Smooth muscle cell (in vitro differentiated cells): ENCODE results near the gene TTC28. TPM values are rescaled to one million over a fixed set of nuclear protein-coding genes. Genes with fewer than 3 reads are reported as not detected.

Experiments
- DNase-seq: peaks from one replicate; lab custom pipeline; 2025; ENCODE audit not compliant: unreplicated experiment; lab: John Stamatoyannopoulos, UW
- H2AFZ ChIP-seq: fragments of 200-600 bp; sonication (generic); 2 replicates; pipeline ENCODE4 v1.6.0; 2016; ENCODE audit warnings: antibody characterized with exemption, low read depth, mild to moderate bottlenecking
- H3F3A ChIP-seq: fragments of 200-600 bp; sonication (generic); 2 replicates; pipeline ENCODE4 v1.6.0; 2017; ENCODE audit warnings: antibody characterized with exemption, low read depth
- H3K27ac ChIP-seq: fragments of 200-600 bp; sonication (generic); 2 replicates; pipeline ENCODE4 v1.5.1; 2016; ENCODE audit warnings: low read depth, mild to moderate bottlenecking
- H3K27me3 ChIP-seq: fragments of 200-600 bp; sonication (generic); 2 replicates; pipeline ENCODE4 v1.6.1; 2016; ENCODE audit warnings: low read depth, mild to moderate bottlenecking
- H3K36me3 ChIP-seq: fragments of 200-600 bp; sonication (generic); 2 replicates; pipeline ENCODE4 v1.5.1; 2016; ENCODE audit warnings: low read depth
- H3K4me1 ChIP-seq: fragments of 200-600 bp; sonication (generic); 2 replicates; pipeline ENCODE4 v1.5.1; 2016; ENCODE audit warnings: low read depth
- H3K4me2 ChIP-seq: fragments of 200-600 bp; sonication (generic); 2 replicates; pipeline ENCODE4 v1.6.0; 2016; ENCODE audit warnings: mild to moderate bottlenecking
- H3K4me3 ChIP-seq: fragments of 200-600 bp; sonication (generic); 2 replicates; pipeline ENCODE4 v1.5.1; 2016; ENCODE audit warnings: mild to moderate bottlenecking
- H3K79me2 ChIP-seq: fragments of 200-600 bp; sonication (generic); 2 replicates; pipeline ENCODE4 v1.6.0; 2016; ENCODE audit warnings: low read depth, mild to moderate bottlenecking
- H3K9ac ChIP-seq: fragments of 200-600 bp; sonication (generic); 2 replicates; pipeline ENCODE4 v1.6.0; 2016; ENCODE audit warnings: low read depth
- H3K9me3 ChIP-seq: fragments of 200-600 bp; sonication (generic); replicated peaks from 2 replicates; pipeline ENCODE4 v1.5.1; 2016; ENCODE audit warnings: low read depth
- H4K20me1 ChIP-seq: fragments of 200-600 bp; sonication (generic); 2 replicates; pipeline ENCODE4 v1.6.0; 2016; ENCODE audit warnings: low read depth
- CTCF ChIP-seq: fragments of 200-600 bp; sonication (generic); IDR thresholded peaks from 2 replicates; pipeline ENCODE4 v1.5.1; 2017; ENCODE audit warnings: borderline replicate concordance, mild to moderate bottlenecking, antibody characterized with exemption; ENCODE audit not compliant: insufficient read depth, poor library complexity, severe bottlenecking
- WGBS: methylation state at CpG from one replicate; pipeline ENCODE4 v1.1.7; 2016; ENCODE audit warnings: low lambda C conversion rate; 5-methylcytosine and 5-hydroxymethylcytosine counted together
- polyA plus RNA-seq: library from polyadenylated mRNA; unstranded; fragments of >200 nt; fragmentation: Nextera tagmentation; extraction: Ambion mirVana; gene quantifications from 2 replicates; pipeline ENCODE4 v1.2.1, GENCODE V29; 2016
- total RNA-seq: library from RNA; depleted of rRNA; stranded (reverse); fragments of >200 nt; gene quantifications from 2 replicates; pipeline ENCODE4 v1.2.3, GENCODE V29; 2014

The TTC28 gene
- total and polyA plus RNA-seq, 2 experiments from 2014 or later, result 6.3 to 17.9 TPM

GRCh38 chr22:28506150-28506535 is 173.5 kb downstream of the TTC28 start:
- no peak overlapping the region for H2AFZ ChIP-seq
- no peak for DNase-seq
- no peak overlapping the region for H3K9ac ChIP-seq
- no peak overlapping the region for H3K4me2 ChIP-seq
- no peaks in the 10 kb centered on the region for H3K36me3 ChIP-seq
- H3K4me3 ChIP-seq, result no peak overlapping the region
- no peaks in the 10 kb centered on the region for H4K20me1 ChIP-seq
- H3K9me3 ChIP-seq, result no peaks in the 10 kb centered on the region
- no peaks in the 10 kb centered on the region for H3F3A ChIP-seq
- no peaks in the 10 kb centered on the region for H3K79me2 ChIP-seq
- no peaks in the 10 kb centered on the region for H3K4me1 ChIP-seq
- TF ChIP-seq CTCF, result no peak
- WGBS, result 97% methylated on average over 9 of the region's 9 CpGs
- H3K27ac ChIP-seq, result no peak overlapping the region
- H3K27me3 ChIP-seq, result no peaks in the 10 kb centered on the region

- no peak for DNase-seq
- Histone ChIP-seq H2AFZ (no peak overlapping the region), H3K36me3 (no peaks in the 10 kb centered on the region), H3K4me3 (no peak overlapping the region), H3K27ac (no peak overlapping the region), H3K4me1 (no peaks in the 10 kb centered on the region), H3K4me2 (no peak overlapping the region), H3F3A (no peaks in the 10 kb centered on the region), H4K20me1 (no peaks in the 10 kb centered on the region), H3K9ac (no peak overlapping the region), H3K79me2 (no peaks in the 10 kb centered on the region), H3K9me3 (no peaks in the 10 kb centered on the region), H3K27me3 (no peaks in the 10 kb centered on the region)
- no peak for TF ChIP-seq CTCF
- 93% methylated on average over 15 of the region's 15 CpGs for WGBS
These were observed 174.1 kb downstream of the TTC28 start for GRCh38 chr22:28505416-28506149.

- no peak overlapping the region for H3K4me2 ChIP-seq
- TF ChIP-seq CTCF, result no peak
- H3F3A ChIP-seq, result no peaks in the 10 kb centered on the region
- 94% methylated on average over 1 of the region's 1 CpG for WGBS
- no peak overlapping the region for H3K4me3 ChIP-seq
- H3K9ac ChIP-seq, result no peak overlapping the region
- H4K20me1 ChIP-seq, result no peaks in the 10 kb centered on the region
- no peaks in the 10 kb centered on the region for H3K9me3 ChIP-seq
- H3K4me1 ChIP-seq, result no peaks in the 10 kb centered on the region
- no peak overlapping the region for H3K27ac ChIP-seq
- peaks cover 4% of the 10 kb centered on the region for H3K27me3 ChIP-seq
- DNase-seq, result no peak
- no peak overlapping the region for H2AFZ ChIP-seq
- no peaks in the 10 kb centered on the region for H3K36me3 ChIP-seq
- H3K79me2 ChIP-seq, result no peaks in the 10 kb centered on the region
These were observed 179.6 kb downstream of the TTC28 start for GRCh38 chr22:28500006-28500405.

- TF ChIP-seq CTCF, result no peak
- no peaks in the 10 kb centered on the region for H3K4me1 ChIP-seq
These were observed 181.6 kb downstream of the TTC28 start for GRCh38 chr22:28498044-28498443.

More at GRCh38 chr22:28498044-28498443, 181.6 kb downstream of the TTC28 start:
- peaks cover 4% of the 10 kb centered on the region for H3K27me3 ChIP-seq
- WGBS, result 93% methylated on average over 4 of the region's 4 CpGs
- no peaks in the 10 kb centered on the region for H3K79me2 ChIP-seq
- no peak overlapping the region for H2AFZ ChIP-seq
- no peaks in the 10 kb centered on the region for H4K20me1 ChIP-seq
- no peaks in the 10 kb centered on the region for H3K36me3 ChIP-seq
- no peak overlapping the region for H3K9ac ChIP-seq
- no peaks in the 10 kb centered on the region for H3F3A ChIP-seq
- H3K4me2 ChIP-seq, result no peak overlapping the region
- H3K4me3 ChIP-seq, result no peak overlapping the region
- no peak for DNase-seq
- H3K27ac ChIP-seq, result no peak overlapping the region
- no peaks in the 10 kb centered on the region for H3K9me3 ChIP-seq
